Liver (tissue), 3 donors: Measurements from ENCODE around the gene FAM83C.

Experiments used
- ATF3 ChIP-seq: IDR thresholded peaks from 2 replicates; pipeline ENCODE4 v1.6.1; 2016; ENCODE audit warnings: antibody characterized with exemption
- CTCF ChIP-seq: fragments of 150-350 bp; IDR thresholded peaks from 2 replicates; pipeline ENCODE4 v1.5.1; 2017; ENCODE audit warnings: improper control_type of control experiment, low read depth, low read length; ENCODE audit not compliant: missing input control
- FOXA1 ChIP-seq: IDR thresholded peaks from 2 replicates; pipeline ENCODE4 v1.6.1; 2016; ENCODE audit warnings: antibody characterized with exemption
- HNF4A ChIP-seq, 2 donors: conservative IDR thresholded peaks; 2 replicates each; pipeline ENCODE4 v1.6.1; 2016; ENCODE audit warnings: antibody characterized with exemption in 2 of 2, mild to moderate bottlenecking in 2 of 2
- JUND ChIP-seq, 2 donors: IDR thresholded peaks; 2 replicates each; pipeline ENCODE4 v1.6.1; 2016; ENCODE audit warnings: antibody characterized with exemption in 2 of 2
- RAD21 ChIP-seq, 2 donors: IDR thresholded peaks; 2 replicates each; pipeline ENCODE4 v1.6.1; 2016; ENCODE audit warnings: antibody characterized with exemption in 2 of 2, mild to moderate bottlenecking in 2 of 2
- REST ChIP-seq: IDR thresholded peaks from 2 replicates; pipeline ENCODE4 v1.6.1; 2016; ENCODE audit warnings: antibody characterized with exemption, mild to moderate bottlenecking
- SP1 ChIP-seq: IDR thresholded peaks from 2 replicates; pipeline ENCODE4 v1.6.1; 2018; ENCODE audit warnings: antibody characterized with exemption, mild to moderate bottlenecking
- TAF1 ChIP-seq: conservative IDR thresholded peaks from 2 replicates; pipeline ENCODE4 v1.6.1; 2016; ENCODE audit warnings: antibody characterized with exemption, mild to moderate bottlenecking
- donor health status: healthy.
- donor health status: healthy.

GRCh38 chr20:35297155-35297554, 4.9 kb upstream of the FAM83C start:
- TF ChIP-seq CTCF (no peak), SP1 (no peak), TAF1 (no peak), JUND (IDR thresholded peaks at IDR 0.05) (no peak), RAD21 (IDR thresholded peaks at IDR 0.05) (no peak), REST (no peak), HNF4A (conservative IDR thresholded peaks at IDR 0.05) (no peak), ATF3 (no peak), FOXA1 (no peak)
